ENCODE results near the gene LRP1.
A peak's percentile ranks its signal among the peaks of the same experiment; 100 is the strongest.

Gene LRP1

DNA sequence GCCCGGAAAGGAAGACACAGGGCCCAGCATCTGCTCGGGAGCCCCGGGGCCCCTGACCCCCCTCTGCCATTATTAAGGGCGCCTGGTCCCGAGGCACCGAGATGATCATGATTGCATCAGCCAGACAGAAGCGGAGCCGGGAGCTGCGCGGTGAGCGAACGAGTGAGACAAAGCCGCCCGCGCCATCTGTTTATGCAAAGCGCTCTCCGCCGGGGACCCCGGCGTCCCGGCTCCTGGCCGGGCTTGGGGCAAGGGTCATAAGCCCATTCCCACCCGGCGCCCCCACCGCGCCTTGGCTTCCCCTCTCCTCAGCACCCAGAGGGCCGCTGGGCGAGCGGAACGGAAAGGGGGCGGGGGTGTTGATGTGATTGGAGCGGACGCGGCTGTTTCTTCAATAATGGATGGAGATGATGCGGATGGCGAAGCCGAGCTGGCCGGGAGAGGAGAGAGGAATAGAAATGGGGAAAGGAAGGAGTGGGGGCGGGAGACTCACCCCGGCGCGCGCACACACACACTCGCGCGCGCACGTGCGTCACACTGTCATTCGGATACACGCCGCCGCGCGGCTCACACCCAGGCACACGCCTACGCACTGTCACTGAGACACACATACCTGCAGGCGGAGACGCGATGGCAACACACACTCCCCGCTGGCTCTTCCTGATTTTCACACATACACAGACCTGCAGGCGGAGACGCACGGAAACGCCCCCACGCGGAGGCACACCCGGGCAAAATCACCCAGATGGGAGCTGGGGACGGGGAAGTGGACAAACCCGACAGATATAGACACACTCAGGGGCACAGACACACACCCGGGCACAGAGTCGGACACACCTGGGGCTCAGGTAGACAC is 112.0 kb downstream of the LRP1 start:
- DNase-seq, result peak; percentile 58

DNA sequence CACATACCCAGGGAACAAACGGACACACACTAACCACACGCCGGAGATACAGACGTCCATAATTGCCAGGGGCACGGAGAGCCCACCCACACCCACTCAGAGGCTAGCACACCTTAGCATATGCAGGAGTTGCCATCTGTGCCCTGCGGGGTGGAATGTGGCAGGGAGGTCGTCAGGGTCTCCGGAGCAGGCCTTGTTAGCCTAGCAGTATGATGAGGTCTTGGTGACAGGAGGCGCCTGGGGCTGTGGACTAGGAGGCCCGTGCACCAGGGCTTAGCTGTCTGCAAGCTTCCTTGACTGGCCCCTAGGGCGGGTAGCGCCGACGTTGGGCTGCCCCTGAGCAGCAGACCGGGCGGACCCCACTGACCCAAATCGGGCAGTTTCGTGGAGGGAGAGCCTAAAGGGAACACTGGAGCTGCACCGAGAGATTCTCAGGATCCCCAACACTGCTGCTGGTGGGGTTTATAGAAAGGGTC is 112.7 kb downstream of the LRP1 start:
- DNase-seq, result no peak

DNA sequence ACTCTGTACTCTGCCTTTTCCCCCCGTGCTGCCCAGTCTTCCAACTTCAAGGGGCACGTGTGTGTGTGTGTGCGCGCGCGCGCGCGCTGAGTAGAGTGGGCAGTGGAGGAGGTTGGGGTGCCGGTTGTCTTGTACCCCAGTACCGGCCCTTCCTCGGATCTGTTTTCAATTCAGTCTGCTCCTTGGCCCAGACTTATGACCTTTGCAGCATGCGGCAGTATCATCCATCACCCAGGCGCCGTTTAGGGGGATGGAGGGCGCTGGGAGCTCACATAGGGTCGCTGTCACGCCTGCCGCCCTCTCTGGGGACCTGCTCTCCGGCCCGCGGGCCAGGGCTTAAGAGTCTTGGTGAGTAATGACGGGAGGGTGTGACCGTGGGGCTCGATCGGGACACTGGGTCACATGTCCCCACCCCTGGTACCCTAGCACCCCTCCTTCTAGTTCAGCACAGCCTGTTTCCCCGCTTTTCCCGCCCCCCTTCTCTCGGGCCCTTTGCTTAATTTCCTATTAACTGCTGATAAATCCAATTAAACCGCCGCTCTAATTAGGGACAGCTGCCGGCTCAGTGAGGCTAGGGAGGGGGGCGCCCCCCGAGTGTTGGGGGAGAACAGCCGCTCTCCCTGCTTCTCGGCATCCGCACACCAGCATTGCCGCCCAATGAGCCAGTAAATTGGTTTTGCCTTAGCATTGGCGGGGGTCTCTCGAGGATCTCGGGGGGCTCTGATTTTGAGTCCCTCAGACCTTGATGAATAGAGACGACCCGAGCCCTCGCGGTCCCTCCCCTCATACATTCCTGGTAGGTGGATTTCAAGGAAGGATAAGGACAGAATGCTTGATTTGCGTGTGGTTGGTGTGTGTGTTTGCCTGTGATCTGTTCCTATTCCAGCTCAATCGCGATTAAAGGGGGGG is 113.4 kb downstream of the LRP1 start:
- DNase-seq, result no peak

DNA sequence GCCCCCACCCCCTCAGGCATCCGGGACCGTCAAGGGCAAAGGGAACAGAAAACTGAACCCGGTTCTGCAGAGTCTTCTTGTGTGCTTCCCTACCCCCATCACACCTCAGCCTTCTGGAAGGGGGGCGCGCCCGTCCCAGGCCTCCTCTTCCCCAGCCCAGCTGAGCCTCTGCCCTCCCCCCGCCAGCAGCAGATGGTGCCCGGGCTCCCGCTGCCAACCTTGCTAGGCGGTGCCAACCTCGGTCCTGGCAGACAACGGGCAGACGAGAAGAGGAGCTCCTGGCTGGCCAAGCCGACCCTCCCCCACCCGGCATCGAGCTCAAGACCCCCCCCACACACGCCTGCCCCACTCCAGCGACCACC is 114.0 kb downstream of the LRP1 start:
- DNase-seq, result peak; percentile 62

GRCh38 chr12:57242691-57243454 is 114.6 kb downstream of the LRP1 start:
- peak; percentile 77 for DNase-seq

DNA sequence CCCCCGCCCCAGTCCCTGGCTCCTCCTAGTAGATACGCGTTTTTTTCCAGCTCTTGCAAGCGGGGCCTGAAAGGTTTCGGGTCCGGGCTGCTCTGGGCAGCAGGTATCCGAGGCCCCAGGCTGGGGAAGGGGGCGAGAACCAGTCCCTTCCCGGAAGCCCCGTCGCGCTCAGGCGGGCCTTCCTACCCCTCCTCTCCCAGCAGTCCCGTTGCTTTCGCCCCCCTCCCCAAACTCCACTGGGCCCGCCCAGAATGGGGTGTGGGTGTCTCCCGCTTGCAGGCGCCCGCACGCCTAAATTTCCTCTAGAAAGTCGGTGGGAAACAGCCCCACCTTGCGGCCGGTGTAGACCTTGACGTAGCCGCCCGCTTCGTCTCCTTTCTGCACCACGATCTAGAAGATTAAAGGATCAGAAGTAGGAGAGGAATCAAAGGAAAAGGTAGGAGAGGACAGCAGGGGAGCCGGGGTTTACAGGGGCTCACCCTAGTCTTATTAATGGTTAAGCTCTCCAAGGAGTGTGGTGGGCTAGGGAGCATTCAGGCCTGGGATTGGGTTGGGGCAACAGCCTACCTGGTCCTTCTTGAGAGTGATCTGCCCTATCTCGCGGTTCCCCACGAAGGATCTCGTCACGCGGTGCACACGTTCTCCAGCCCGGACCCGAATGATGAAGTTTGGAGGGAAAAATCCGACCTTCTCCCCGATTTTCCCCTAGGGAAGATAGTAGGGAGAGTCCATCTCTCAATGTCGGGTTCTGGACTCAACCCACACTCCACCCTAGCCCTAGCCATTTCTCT is 115.4 kb downstream of the LRP1 start:
- peak; percentile 73 for DNase-seq

- DNase-seq, result no peak
Measured at GRCh38 chr12:57244312-57244696, 116.0 kb downstream of the LRP1 start.

DNA sequence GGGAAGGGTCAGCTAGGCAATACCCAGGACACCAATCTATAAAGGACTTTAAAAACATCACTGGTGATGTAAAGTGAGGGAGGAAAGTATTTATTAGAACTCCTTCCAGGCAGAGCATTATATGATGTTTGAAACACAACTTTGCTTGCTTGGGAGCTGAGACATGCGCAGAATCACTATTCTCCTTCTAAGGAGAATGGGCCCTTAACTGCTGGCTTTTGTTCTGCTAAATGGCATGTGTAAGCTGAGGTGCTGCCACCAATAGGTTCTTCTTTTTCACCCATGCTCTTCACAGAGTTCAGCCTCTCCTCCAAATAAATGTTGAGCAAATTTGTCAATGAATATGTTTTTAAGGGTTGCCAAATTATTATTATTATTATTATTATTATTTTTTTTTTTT is 118.8 kb downstream of the LRP1 start:
- DNase-seq, result no peak

DNA sequence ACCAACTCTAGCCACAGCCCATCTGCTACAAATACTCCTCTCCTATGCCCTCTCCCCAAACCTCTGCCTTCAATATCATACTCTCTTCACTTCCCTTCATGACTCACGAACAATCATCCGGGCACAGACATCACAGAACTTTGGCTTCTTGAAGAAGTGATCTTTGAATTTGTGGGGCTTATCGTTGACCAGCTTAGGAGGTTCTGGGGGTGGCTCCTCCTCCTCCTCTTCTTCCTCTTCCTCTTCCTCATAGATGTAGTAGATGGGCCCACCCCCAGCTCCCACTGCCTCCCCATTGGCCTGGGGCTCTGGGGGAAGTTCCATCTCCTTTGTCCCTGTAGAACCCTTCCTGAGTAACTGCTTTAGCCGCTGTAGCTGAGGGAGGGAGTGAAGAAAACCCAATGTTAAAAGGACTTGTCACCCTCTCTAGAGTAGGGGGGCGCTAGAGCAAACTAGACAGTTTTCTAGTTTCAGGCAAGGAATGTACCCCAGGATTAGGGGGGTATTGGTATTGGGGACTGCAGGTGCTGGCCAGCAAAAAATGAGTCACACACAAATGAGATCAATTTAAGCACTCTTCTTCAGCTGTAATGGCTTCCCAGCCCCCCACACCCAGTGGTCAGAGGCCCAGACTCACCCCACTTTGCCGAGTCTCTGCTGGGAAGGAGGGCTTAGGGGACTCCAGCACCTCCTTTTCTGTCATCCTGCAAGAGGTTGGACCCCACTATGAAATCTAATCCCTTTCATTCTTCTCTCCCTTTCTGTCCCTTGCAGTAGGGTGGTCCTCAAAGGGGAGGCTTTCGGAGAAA is 120.9 kb downstream of the LRP1 start:
- DNase-seq, result no peak

- DNase-seq, result no peak
Measured at GRCh38 chr12:57250541-57250940, 122.3 kb downstream of the LRP1 start.

DNA sequence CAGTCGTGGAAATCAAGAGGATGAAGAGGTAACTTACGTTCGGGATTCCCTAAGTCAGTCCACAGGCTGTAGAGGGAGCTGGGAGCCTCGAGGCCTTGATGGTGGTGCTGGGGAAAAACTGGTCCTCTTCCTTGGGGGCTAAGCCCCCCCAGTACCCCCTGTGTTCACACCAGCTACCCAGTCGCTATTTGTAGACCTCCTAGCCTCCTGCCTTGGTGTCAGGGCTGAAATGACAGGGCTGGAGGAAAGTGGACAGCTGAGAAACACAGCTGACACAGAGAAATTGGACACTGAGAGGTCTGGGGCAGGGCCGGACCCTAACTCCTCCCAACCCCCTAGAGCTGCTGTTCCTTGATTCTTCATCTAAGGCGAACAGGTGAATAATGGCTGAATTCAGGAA is 122.7 kb downstream of the LRP1 start, which contains the start of gene STAC3:
Gene STAC3, minus strand, starts transcription at position 232 of the 400 bp plus-strand sequence. CDS start 1,551 bp downstream, outside the sequence.
- no peak for DNase-seq

- DNase-seq, result no peak
Measured at GRCh38 chr12:57254506-57255280, 126.4 kb downstream of the LRP1 start.

DNA sequence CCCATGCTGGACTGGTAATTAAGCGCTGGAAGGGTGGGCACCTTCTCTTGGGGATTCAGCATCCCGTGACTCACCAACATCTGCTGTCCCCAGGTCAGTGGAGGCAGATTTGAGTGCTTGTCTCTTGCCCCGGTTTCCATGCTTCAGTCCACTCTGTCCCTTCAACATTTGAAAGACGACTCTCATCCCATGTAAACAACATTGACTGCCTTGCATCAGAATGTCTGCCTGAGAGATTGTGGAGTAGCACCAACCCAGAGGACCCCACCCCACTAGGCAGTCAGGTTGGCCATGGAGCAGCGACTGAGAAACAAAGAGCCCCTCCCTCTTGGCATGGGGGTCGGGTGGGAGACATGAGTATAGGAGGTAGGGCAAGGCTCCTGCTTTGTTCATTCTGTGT is 127.6 kb downstream of the LRP1 start:
- DNase-seq, result no peak

GRCh38 chr12:57258977-57259970 is 131.0 kb downstream of the LRP1 start:
- DNase-seq, result no peak

DNA sequence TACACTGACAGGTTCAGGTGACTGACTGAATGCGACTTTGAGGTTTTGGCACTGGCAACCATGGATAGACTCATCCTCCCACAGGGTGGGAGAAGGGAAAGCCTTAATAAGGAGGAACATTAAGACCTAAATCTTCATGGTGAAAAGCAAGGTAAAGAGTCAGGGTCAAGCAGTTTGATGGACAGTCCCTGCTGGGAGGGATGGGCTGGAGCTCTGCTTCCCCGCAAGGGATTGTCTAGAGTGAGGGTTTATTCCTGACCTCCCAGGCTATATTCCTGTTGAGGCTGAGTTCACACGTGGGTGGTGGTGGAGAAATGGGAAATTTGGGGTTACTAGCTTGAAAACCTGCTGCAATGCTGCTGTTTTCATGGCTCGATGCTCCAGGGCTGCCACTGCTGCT is 132.1 kb downstream of the LRP1 start:
- DNase-seq, result no peak

- no peak for DNase-seq
Measured at GRCh38 chr12:57261428-57261865, 133.2 kb downstream of the LRP1 start.

DNA sequence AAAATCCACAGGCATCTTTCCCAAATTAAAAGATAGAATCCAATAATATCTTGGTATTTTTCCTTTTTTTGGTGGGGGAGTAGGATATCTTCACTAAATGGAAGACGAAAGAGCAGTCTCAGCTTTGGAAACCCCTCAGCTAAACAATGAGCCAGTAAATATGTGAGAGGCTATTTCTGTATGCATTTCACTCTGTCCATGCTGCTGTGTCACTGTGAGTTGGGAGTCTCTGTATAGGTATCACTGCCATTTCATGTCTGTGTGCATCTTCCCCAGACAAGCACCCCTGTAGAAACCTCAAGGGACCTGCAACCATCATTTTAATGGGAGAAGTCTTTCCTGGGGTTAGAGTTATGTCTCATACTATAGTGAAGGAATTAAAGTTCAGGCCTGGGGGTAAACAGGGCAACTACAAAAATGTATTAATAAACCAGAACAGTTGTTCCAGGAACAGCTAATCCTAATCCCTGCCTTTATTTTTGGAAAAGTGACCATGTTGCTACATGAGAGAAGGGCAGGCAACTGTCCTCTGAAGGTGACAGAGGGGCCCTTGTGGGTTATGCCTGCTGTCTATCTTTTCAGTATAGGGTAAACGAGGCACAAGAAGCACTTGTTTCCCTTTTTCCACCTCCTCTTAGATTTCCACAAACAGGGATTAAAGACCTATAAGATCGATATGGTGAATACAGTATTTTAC is 134.0 kb downstream of the LRP1 start:
- no peak for DNase-seq

Data from NCI-H510A (cell line).